Keratinocyte (primary cell): ENCODE results near the gene SHROOM1. TPM values are rescaled to one million over a fixed set of nuclear protein-coding genes. Genes with fewer than 3 reads are reported as not detected.

ENCODE experiments used
- DNase-seq: peaks from one replicate; pipeline ENCODE4 v3.0.0-alpha.2; 2011; ENCODE audit warnings: low read depth, missing footprints, low spot score
- FAIRE-seq: peaks from 2 replicates; lab custom pipeline; 2011; peaks lifted over from hg19 to GRCh38; lab: Jason Lieb, UNC
- H2AFZ ChIP-seq: 2 replicates; pipeline ENCODE4 v1.6.0; 2012; ENCODE audit warnings: low read length, control low read depth, inconsistent platforms; ENCODE audit not compliant: control insufficient read depth
- H3K27ac ChIP-seq: 2 replicates; pipeline ENCODE4 v1.5.1; 2011; ENCODE audit warnings: low read length; ENCODE audit not compliant: control insufficient read depth, insufficient read depth
- H3K27me3 ChIP-seq: 3 replicates; pipeline ENCODE4 v1.6.0; 2011; ENCODE audit warnings: low read length; ENCODE audit not compliant: control insufficient read depth, insufficient read depth; ENCODE audit errors: extremely low read depth
- H3K36me3 ChIP-seq, 2 experiments: 2 replicates in 1 of 2; 3 replicates in 1 of 2; pipeline ENCODE4 v1.5.1; 2011; ENCODE audit warnings: low read length in 2 of 2, mild to moderate bottlenecking in 1 of 2; ENCODE audit not compliant: control insufficient read depth in 2 of 2, insufficient read depth in 2 of 2; ENCODE audit errors: extremely low read depth in 1 of 2
- H3K4me1 ChIP-seq: 3 replicates; pipeline ENCODE4 v1.5.1; 2011; ENCODE audit warnings: low read length; ENCODE audit not compliant: control insufficient read depth, insufficient read depth; ENCODE audit errors: extremely low read depth
- H3K4me2 ChIP-seq: 3 replicates; pipeline ENCODE4 v1.6.0; 2011; ENCODE audit warnings: low read depth, low read length; ENCODE audit not compliant: control insufficient read depth, insufficient read depth; ENCODE audit errors: extremely low read depth
- H3K4me3 ChIP-seq, 3 experiments: fragments of 200-600 bp in 1 of 3; sonication (generic) in 1 of 3; 2 replicates in 2 of 3; 3 replicates in 1 of 3; pipeline ENCODE4 v1.5.1; 2011 to 2016; ENCODE audit warnings: low read length in 3 of 3, mild to moderate bottlenecking in 3 of 3, control low read depth in 2 of 3, inconsistent platforms in 1 of 3, low read depth in 1 of 3, mixed read lengths in 1 of 3, mixed run types in 1 of 3, moderate library complexity in 1 of 3; ENCODE audit not compliant: control insufficient read depth in 2 of 3, insufficient read depth in 2 of 3; ENCODE audit errors: extremely low read depth in 1 of 3
- H3K79me2 ChIP-seq: 2 replicates; pipeline ENCODE4 v1.6.0; 2012; ENCODE audit warnings: low read length; ENCODE audit not compliant: control insufficient read depth, insufficient read depth
- H3K9ac ChIP-seq: 3 replicates; pipeline ENCODE4 v1.6.0; 2011; ENCODE audit warnings: low read length; ENCODE audit not compliant: control insufficient read depth, insufficient read depth; ENCODE audit errors: extremely low read depth
- H3K9me1 ChIP-seq: 3 replicates; pipeline ENCODE4 v1.6.0; 2011; ENCODE audit warnings: low read length; ENCODE audit not compliant: control insufficient read depth, insufficient read depth; ENCODE audit errors: extremely low read depth
- H3K9me3 ChIP-seq: 2 replicates; pipeline ENCODE4 v1.5.1; 2012; ENCODE audit warnings: low read depth, low read length; ENCODE audit not compliant: control insufficient read depth
- H4K20me1 ChIP-seq: 3 replicates; pipeline ENCODE4 v1.6.0; 2011; ENCODE audit warnings: low read length; ENCODE audit not compliant: control insufficient read depth, insufficient read depth; ENCODE audit errors: extremely low read depth
- CTCF ChIP-seq, 3 experiments: IDR thresholded peaks in 1 of 3; conservative IDR thresholded peaks in 1 of 3; optimal IDR thresholded peaks in 1 of 3; 2 replicates in 2 of 3; 3 replicates in 1 of 3; pipeline versions ENCODE3 to v1.5.1; 2011; ENCODE audit warnings: low read length in 3 of 3, mild to moderate bottlenecking in 3 of 3, moderate library complexity in 2 of 3, control low read depth in 1 of 3, inconsistent platforms in 1 of 3; ENCODE audit not compliant: insufficient read depth in 2 of 3; ENCODE audit errors: extremely low read depth in 1 of 3
- EZH2 ChIP-seq: IDR thresholded peaks from one replicate; pipeline ENCODE4 v1.6.1; 2012; ENCODE audit warnings: inconsistent platforms, mild to moderate bottlenecking, low read length, moderate library complexity
- dilution Hi-C: fragments of 300-500 bp; cut with MboI; formaldehyde crosslinking; loops from one replicate; pipeline ENCODE4 v1.7.0; 2020; ENCODE audit warnings: low sequenced_read_pairs; ENCODE audit not compliant: extremely low pct_ligation_motif_present
- polyA plus RNA-seq, 5 experiments: library from polyadenylated mRNA; depleted of rRNA in 3 of 5; stranded (reverse) in 3 of 5; stranded (forward) in 1 of 5; unstranded in 1 of 5; fragments of >200 nt; gene quantifications; 1 replicate in 1 of 5; 2 replicates in 3 of 5; 3 replicates in 1 of 5; pipeline versions ENCODE4 v1.2.1 to v1.2.3, GENCODE V29; 2011 to 2012; ENCODE audit warnings: missing spikeins in 2 of 5, low read depth in 1 of 5, low replicate concordance in 1 of 5

The SHROOM1 gene
- polyA plus RNA-seq, 1 donor (not counting 4 experiments of a cell fraction or from before 2014, with no cell fraction given), result 0.25 TPM

GRCh38 chr5:132816083-132816482 is 14.4 kb downstream of the SHROOM1 start:
- no peaks in the 10 kb centered on the region for H3K4me1 ChIP-seq
- no peaks in the 10 kb centered on the region for H3K79me2 ChIP-seq
- H3K36me3 ChIP-seq, result no peaks in the 10 kb centered on the region
- no peak overlapping the region for H3K4me3 ChIP-seq
- H3K9me3 ChIP-seq, result no peaks in the 10 kb centered on the region
- DNase-seq (no peak), FAIRE-seq (no peak)
- dilution Hi-C loops, result no loop called here
- H3K9me1 ChIP-seq, result no peaks in the 10 kb centered on the region
- H3K4me2 ChIP-seq, result no peak overlapping the region
- TF ChIP-seq CTCF (optimal IDR thresholded peaks at IDR 0.05 in 1 of 3, IDR thresholded peaks at IDR 0.05 in 1 of 3, conservative IDR thresholded peaks at IDR 0.05 in 1 of 3; ENCODE audit: extremely low read depth in 1 of 3, insufficient read depth in 2 of 3, low read length in 3 of 3) (no peak), EZH2 (no peak)
- H2AFZ ChIP-seq, result no peak overlapping the region
- no peak overlapping the region for H3K9ac ChIP-seq
- H3K27ac ChIP-seq, result no peak overlapping the region
- no peaks in the 10 kb centered on the region for H4K20me1 ChIP-seq
- H3K27me3 ChIP-seq, result peaks cover 39% of the 10 kb centered on the region

DNA sequence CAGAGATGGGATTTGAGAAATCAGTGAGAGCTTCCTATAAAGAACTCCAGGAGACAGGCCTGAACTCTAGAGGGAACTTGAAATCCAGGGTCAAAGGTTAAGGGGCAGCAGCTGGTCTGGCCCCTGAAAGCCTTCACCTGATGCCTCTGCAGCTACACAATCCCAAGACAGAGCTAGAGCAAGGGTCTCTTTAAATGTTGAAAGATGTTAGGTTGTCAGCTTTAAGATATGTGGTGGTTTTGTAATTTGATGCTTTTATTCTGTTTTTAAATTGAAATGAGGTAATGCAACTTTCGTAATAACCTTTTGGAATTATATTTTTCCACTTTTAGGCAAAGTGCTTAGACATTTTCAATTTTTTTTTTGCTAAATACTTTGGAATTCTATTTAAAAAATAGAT is 15.0 kb downstream of the SHROOM1 start:
- H3K36me3 ChIP-seq, result no peaks in the 10 kb centered on the region
- no peak for TF ChIP-seq CTCF (optimal IDR thresholded peaks at IDR 0.05 in 1 of 3, IDR thresholded peaks at IDR 0.05 in 1 of 3, conservative IDR thresholded peaks at IDR 0.05 in 1 of 3; ENCODE audit: extremely low read depth in 1 of 3, insufficient read depth in 2 of 3, low read length in 3 of 3)
- no peak for TF ChIP-seq EZH2
- no peak overlapping the region for H3K9ac ChIP-seq
- H3K27ac ChIP-seq, result no peak overlapping the region
- no peaks in the 10 kb centered on the region for H3K9me3 ChIP-seq
- no peak for DNase-seq
- dilution Hi-C loops, result no loop called here
- H3K4me1 ChIP-seq, result no peaks in the 10 kb centered on the region
- FAIRE-seq, result no peak
- H4K20me1 ChIP-seq, result no peaks in the 10 kb centered on the region
- no peaks in the 10 kb centered on the region for H3K79me2 ChIP-seq
- peaks cover 39% of the 10 kb centered on the region for H3K27me3 ChIP-seq
- no peak overlapping the region for H3K4me2 ChIP-seq
- no peak overlapping the region for H2AFZ ChIP-seq
- no peaks in the 10 kb centered on the region for H3K9me1 ChIP-seq
- H3K4me3 ChIP-seq, result no peak overlapping the region
